NCI-H748 (cell line): Measurements from ENCODE around the gene KIAA0930.
A peak's percentile ranks its signal among the peaks of the same experiment; 100 is the strongest.
"Not testable (repeated sequence)": the region's sequence is repeated elsewhere in the genome, so short reads cannot be mapped to it uniquely, and the experiment has no call there.

Experiments
- DNase-seq: peaks from one replicate; lab custom pipeline; 2025; ENCODE audit not compliant: unreplicated experiment; lab: John Stamatoyannopoulos, UW

The KIAA0930 gene

DNA sequence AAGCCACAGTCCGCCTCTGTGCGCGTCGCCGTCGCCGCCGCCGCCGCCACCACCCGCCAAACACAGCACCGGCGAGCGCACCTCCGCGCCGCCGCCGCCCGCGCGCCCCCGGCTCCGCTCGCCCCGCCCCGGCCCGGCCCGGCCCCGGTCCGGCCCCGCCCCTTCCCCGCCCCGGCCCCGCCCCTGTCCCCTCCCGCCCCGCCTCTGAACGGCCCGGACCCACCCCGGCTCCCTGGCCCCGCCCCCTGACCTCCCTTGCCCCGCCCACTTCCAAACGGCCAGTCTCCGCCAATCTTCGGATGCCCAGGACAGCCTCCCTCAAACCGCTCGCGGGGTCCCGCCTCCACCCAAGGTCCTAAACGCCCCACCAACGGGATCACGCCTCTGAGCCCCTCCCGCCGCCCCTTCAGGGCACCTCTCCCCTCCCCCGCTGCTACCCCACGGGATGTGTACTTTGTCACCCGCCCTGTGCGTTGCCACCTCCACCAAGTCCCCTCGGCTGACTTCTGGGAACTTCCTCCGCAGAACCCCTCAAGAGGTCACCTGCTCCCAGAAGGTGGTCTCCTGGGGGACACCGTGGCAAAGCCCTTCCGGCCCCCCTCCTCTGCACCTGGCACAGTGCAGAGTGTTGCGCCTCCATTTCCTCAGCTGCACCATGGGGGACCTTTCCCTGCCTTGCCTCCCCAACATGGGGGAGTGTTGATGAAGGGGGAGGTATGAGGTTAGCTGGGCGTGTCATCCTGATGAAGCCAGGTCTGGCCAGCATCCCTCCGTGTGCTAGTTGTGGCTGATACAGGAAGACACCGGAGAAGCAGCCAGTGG lies at the start of gene KIAA0930:
Gene KIAA0930 (minus strand): TSS at position 85 of the 822 bp plus-strand sequence. CDS start 191 bp downstream, outside the sequence.
- DNase-seq: peak; percentile 77

- DNase-seq: no peak
Observed at GRCh38 chr22:45286854-45287551, 46.3 kb upstream of the KIAA0930 start.

- no peak for DNase-seq
Observed at GRCh38 chr22:45285263-45286058, 44.8 kb upstream of the KIAA0930 start.

DNA sequence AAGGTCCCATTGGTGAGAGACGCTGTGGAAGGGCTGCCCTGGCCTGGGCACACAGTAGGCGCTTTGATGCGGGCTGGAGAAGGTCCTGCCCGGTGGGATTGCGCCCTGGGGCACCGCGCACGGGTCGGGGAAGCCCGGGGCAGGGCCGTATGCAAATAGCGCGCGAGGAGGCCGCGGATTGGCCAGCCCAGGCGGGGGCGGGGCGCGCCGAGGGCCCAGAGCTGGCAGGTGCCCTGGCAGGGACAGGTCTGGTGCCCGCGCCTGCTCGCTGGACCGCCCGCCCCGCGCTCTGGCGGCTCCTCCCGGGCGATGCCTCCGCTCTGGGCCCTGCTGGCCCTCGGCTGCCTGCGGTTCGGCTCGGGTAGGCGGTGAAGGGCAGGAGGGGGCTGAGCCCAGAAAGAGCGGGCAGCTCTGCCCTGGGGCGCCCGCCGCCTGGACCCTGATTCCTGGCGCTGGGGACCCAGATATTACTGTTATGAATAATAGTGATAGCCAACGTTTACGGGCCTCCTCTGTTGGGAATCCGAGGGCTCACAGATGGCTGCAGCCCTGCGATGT lies 44.1 kb upstream of the KIAA0930 start, which contains the start of gene UPK3A:
Gene UPK3A (plus strand): TSS at position 245 of the 558 bp plus-strand sequence. CDS start 65 bp downstream, at position 310.
- DNase-seq: peak; percentile 74

GRCh38 chr22:45281010-45281409 lies 40.3 kb upstream of the KIAA0930 start:
- DNase-seq: no peak

GRCh38 chr22:45280587-45280980 lies 39.9 kb upstream of the KIAA0930 start:
- DNase-seq: no peak

- DNase-seq: no peak
Observed at GRCh38 chr22:45278125-45278524, 37.4 kb upstream of the KIAA0930 start.

DNA sequence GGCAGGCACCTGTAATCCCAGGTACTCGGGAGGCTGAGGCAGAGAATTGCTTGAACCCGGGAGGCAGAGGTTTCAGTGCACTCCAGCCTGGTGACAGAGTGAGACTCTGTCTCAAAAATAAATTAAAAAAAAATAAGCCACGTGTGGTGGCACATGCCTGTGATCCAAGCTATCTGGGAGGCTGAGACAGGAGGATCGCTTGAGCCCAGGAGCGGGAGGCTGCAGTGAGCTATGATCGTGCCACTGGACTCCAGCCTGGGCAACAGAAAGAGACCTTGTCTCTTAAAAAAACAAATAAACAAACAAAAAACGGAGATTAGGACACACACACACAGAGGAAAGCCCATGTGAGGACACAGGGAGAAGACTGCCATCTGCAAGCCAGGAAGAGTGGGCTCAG lies 37.0 kb upstream of the KIAA0930 start:
- DNase-seq: not testable (repeated sequence)

GRCh38 chr22:45276507-45277105 lies 35.9 kb upstream of the KIAA0930 start:
- DNase-seq: no peak

DNA sequence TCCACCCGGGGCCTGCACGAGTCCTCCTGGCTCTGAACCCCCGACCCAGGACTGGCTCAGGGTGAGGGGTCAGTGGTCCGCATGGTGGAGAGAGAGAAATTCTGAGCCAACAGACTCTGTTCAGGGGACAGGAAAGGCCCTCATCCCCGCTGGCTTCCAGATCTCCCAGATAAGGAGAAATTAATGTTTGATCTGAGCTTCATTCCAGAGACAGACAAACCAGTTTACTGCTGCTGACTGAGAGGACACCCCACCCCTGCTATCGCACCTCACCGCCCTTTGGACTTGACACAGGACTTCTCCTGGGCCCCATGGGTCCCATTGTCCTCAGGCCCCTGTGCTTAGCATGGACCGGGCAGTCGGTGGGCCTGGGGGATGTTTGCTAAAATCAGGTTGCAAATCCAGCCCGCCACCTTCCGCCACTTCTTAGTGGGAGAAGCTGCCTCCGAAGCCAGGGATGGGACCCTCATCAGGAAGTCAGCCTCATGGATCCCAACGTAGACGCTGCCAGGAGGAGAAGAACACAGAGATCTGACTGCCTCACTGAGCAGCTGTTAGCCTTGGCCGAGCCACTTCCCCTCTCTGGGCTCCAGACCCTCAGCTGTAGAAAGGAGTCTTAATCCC lies 32.9 kb upstream of the KIAA0930 start:
- no peak for DNase-seq

- DNase-seq: no peak
Observed at GRCh38 chr22:45272498-45272897, 31.8 kb upstream of the KIAA0930 start.

- peak; percentile 12 for DNase-seq
Observed at GRCh38 chr22:45271667-45272201, 31.0 kb upstream of the KIAA0930 start.

DNA sequence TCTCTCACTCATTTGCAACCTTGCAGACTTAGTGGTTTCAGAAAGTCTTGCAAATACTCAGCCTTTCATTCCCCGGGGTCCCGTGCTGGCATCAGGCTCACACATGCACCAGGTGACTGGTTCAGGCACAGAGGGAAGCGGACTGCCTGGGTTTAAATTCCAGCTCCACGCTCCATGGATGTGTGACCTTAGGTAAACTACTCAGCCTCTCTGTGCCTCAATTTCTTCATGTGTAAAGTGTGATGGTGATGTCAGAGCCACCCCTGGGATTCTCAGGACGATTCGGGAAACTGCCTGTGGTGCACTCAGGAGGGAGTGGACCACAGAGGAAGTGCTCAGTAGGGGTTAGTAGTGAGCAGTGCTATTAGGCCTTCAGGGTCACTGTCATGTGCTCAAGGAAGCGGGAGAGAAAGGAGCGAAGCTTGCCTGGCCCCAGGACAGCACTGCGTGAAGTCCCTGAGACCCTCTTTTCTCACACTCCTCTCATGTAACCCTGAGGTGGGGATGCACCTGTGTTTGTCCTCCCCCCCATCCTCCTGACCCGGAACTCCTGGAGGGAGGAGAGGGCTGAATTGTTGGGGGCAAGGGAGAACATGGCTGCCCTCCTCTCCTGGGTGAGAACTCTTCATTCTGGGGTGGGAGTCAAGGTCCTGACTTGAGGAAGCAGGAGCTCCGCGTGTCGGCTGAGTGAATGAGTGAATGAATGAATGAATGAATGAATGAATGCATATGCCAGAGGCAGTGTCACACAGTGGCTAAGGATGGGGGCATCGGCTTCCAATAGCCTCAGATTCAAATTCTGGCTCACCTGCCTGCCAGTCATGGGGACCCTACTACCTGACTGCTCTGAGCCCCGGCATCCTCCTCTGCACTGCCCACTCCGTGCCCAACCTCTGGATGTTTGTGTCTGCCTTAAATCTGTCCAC lies 29.7 kb upstream of the KIAA0930 start:
- DNase-seq: no peak

DNA sequence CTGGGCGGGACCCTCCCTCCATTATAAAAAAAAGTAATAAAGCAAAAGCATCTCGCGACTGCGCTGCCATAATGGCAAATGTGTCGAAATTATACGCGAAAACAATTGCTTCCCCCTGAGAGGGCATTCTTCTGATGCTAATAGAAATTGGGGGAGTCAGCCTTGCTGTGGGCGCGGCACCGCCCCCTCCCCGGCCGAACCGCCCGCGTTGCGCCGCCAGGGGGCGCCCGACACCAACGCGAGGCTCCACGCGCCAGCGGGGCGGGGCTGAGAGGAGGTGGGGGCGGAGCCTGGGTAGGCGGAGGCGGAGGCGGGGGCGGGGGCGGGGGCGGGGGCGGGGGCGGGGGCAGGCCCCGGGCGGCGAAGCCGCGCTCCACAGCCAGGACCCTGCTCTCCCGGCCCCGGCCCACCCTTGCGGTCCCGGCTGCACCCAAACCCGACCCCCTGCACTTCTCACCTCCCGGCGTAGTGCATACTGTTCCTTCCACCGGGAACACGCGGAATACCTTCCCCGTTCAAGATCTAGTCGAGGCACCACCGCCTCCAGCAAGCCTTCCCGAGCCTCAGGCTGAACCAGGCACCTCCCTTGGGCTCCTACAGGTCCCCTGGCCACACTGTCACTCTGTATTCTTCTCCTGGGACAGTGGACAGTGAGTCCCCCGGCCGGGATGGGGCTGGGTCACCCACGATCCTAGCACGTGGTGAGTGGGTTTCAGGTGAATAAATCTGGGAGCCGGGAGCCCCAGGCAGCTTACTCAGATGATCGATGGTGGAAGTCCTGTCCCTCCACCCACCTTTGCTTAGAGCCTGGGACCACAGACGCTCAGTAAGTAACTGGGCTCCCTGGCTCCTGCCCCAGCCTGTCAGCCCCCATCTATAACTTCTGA lies 28.5 kb upstream of the KIAA0930 start:
- peak; percentile 75 for DNase-seq

DNA sequence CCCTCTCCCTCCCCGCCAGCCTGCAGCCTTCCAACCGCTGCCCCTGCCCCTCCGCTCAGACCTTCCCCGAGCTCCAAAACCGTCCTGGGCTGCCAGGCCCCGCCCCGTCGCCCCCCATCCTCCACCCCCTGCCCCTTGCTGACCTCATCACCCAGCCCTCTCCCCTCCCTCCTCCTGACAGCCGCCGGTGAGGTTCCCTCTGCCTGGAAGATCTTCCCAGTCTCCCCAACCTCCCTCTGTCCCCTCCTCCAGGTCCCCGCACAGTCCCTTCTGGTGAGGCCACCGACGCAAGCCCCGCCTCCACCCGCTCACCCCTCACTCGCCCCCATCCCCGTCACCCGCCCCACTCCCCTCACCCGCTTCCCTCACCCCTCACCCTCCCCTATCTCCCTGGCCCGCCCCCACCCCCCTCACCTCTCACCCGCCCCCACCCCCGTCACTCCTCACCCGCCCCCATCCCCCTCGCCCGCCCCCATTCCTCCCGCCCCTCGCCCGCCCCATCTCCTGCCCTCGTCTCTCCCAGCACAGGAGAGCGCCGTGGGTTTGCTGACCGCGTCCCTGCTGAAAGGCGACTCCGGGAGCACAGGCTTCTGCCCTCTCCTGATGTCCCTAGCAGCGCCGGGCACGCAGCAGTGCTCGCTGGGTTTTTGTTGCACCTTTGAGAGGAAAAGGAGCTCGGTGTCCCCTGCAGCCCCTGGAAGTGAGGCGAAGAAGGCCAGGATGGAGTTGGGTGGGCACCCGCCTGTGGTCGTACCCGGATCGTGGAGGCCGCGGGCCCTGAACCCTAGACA lies 27.7 kb upstream of the KIAA0930 start:
- peak; percentile 81 for DNase-seq

GRCh38 chr22:45265535-45265934 lies 24.8 kb upstream of the KIAA0930 start:
- DNase-seq: no peak
